GM19238 (cell line): ENCODE results near the gene FANCC.
"Not testable (repeated sequence)": the region's sequence is repeated elsewhere in the genome, so short reads cannot be mapped to it uniquely, and the experiment has no call there.

ENCODE experiments used
- DNase-seq: peaks from one replicate; pipeline ENCODE4 v3.0.0; 2011; ENCODE audit warnings: low spot score; ENCODE audit not compliant: insufficient read length

The FANCC gene

GRCh38 chr9:95239071-95239470 lies 78.4 kb downstream of the FANCC start:
- no peak for DNase-seq

GRCh38 chr9:95237336-95237735 lies 80.2 kb downstream of the FANCC start:
- DNase-seq, result no peak

GRCh38 chr9:95230046-95230445 lies 87.5 kb downstream of the FANCC start:
- no peak for DNase-seq

- DNase-seq, result no peak
These were observed 88.1 kb downstream of the FANCC start for GRCh38 chr9:95229230-95229915.

GRCh38 chr9:95226921-95227320 lies 90.6 kb downstream of the FANCC start:
- no peak for DNase-seq

- DNase-seq, result no peak
These were observed 91.8 kb downstream of the FANCC start for GRCh38 chr9:95225726-95226106.

GRCh38 chr9:95225076-95225725 lies 92.3 kb downstream of the FANCC start:
- DNase-seq, result no peak

GRCh38 chr9:95224376-95225019 lies 93.0 kb downstream of the FANCC start:
- no peak for DNase-seq

- DNase-seq, result not testable (repeated sequence)
These were observed 97.2 kb downstream of the FANCC start for GRCh38 chr9:95220352-95220751.

GRCh38 chr9:95218773-95219172 lies 98.7 kb downstream of the FANCC start:
- no peak for DNase-seq

GRCh38 chr9:95217936-95218335 lies 99.6 kb downstream of the FANCC start:
- no peak for DNase-seq

- DNase-seq, result no peak
These were observed 102.1 kb downstream of the FANCC start for GRCh38 chr9:95215336-95215898.

- DNase-seq, result no peak
These were observed 104.4 kb downstream of the FANCC start for GRCh38 chr9:95213117-95213516.

- no peak for DNase-seq
These were observed 106.5 kb downstream of the FANCC start for GRCh38 chr9:95211028-95211427.

GRCh38 chr9:95207403-95207802 lies 110.1 kb downstream of the FANCC start:
- no peak for DNase-seq

- no peak for DNase-seq
These were observed 111.4 kb downstream of the FANCC start for GRCh38 chr9:95206143-95206542.

- DNase-seq, result no peak
These were observed 112.8 kb downstream of the FANCC start for GRCh38 chr9:95204710-95205109.

GRCh38 chr9:95204310-95204709 lies 113.2 kb downstream of the FANCC start:
- DNase-seq, result no peak

GRCh38 chr9:95203019-95203418 lies 114.5 kb downstream of the FANCC start:
- DNase-seq, result not testable (repeated sequence)

- no peak for DNase-seq
These were observed 115.3 kb downstream of the FANCC start for GRCh38 chr9:95202076-95202681.

- no peak for DNase-seq
These were observed 116.3 kb downstream of the FANCC start for GRCh38 chr9:95201206-95201605.

- DNase-seq, result no peak
These were observed 119.7 kb downstream of the FANCC start for GRCh38 chr9:95197692-95198271.
